H1 (cell line): ENCODE measurements around the gene SIPA1L2. TPM values are rescaled to one million over a fixed set of nuclear protein-coding genes. Genes with fewer than 3 reads are reported as not detected.

Experiments
- CTCF ChIA-PET: fragments of 300-600 bp; sonication (Branson Sonifier 250); formaldehyde crosslinking; loops from one replicate; lab custom pipeline; 2021; ENCODE audit not compliant: partially characterized antibody; lab: Charles Lee
- POLR2A ChIA-PET: fragments of 300-600 bp; sonication (Branson Sonifier 250); formaldehyde crosslinking; loops from one replicate; lab custom pipeline; 2021; ENCODE audit warnings: inconsistent platforms; ENCODE audit not compliant: partially characterized antibody; lab: Charles Lee
- DNase-seq, 2 experiments: peaks; one replicate each; pipeline versions ENCODE4 v3.0.0 to v3.0.0-alpha.2; 2010 to 2022; ENCODE audit warnings: low spot score in 2 of 2, low read depth in 1 of 2, mixed read lengths in 1 of 2
- FAIRE-seq: peaks from 2 replicates; lab custom pipeline; 2011; peaks lifted over from hg19 to GRCh38; lab: Jason Lieb, UNC
- H2AFZ ChIP-seq: 2 replicates; pipeline ENCODE4 v1.8.1; 2012; ENCODE audit warnings: low read length, inconsistent platforms
- H2AK5ac ChIP-seq: 2 replicates; pipeline ENCODE4 v1.6.1; 2013; ENCODE audit warnings: low read depth, low read length
- H2BK120ac ChIP-seq: replicated peaks from 2 replicates; pipeline ENCODE3; 2013; ENCODE audit warnings: low read depth, low read length, inconsistent platforms
- H2BK12ac ChIP-seq: 2 replicates; pipeline ENCODE4 v1.6.1; 2013; ENCODE audit warnings: low read depth, low read length
- H2BK15ac ChIP-seq: 2 replicates; pipeline ENCODE4 v1.6.1; 2013; ENCODE audit warnings: low read length
- H2BK20ac ChIP-seq: 2 replicates; pipeline ENCODE4 v1.6.1; 2013; ENCODE audit warnings: low read length
- H2BK5ac ChIP-seq: 2 replicates; pipeline ENCODE4 v1.6.1; 2013; ENCODE audit warnings: low read depth, low read length
- H3K14ac ChIP-seq: 2 replicates; pipeline ENCODE4 v1.6.1; 2013; ENCODE audit warnings: inconsistent platforms; ENCODE audit not compliant: insufficient read length
- H3K18ac ChIP-seq: 2 replicates; pipeline ENCODE4 v1.6.1; 2013; ENCODE audit warnings: low read length; ENCODE audit errors: extremely low read depth
- H3K23ac ChIP-seq: 2 replicates; pipeline ENCODE4 v1.6.1; 2013; ENCODE audit warnings: inconsistent platforms; ENCODE audit not compliant: insufficient read length
- H3K23me2 ChIP-seq: 2 replicates; pipeline ENCODE4 v1.6.1; 2013; ENCODE audit warnings: low read depth, low read length
- H3K27ac ChIP-seq: 2 replicates; pipeline ENCODE4 v1.6.1; 2011; ENCODE audit warnings: low read depth, low read length, inconsistent platforms
- H3K27me3 ChIP-seq, 4 experiments: replicated peaks in 1 of 4; 1 replicate in 1 of 4; 2 replicates in 3 of 4; pipeline versions ENCODE4 v1.6.1 to v1.8.1; 2011 to 2013; ENCODE audit warnings: low read length in 3 of 4, mild to moderate bottlenecking in 3 of 4, inconsistent platforms in 2 of 4, mixed read lengths in 2 of 4, moderate library complexity in 1 of 4; ENCODE audit not compliant: control insufficient read depth in 3 of 4, insufficient read depth in 3 of 4; ENCODE audit errors: extremely low read depth in 1 of 4
- H3K36me3 ChIP-seq, 4 experiments: 2 replicates each; pipeline versions ENCODE4 v1.6.1 to v1.8.1; 2011 to 2013; ENCODE audit warnings: mild to moderate bottlenecking in 4 of 4, low read length in 3 of 4, moderate library complexity in 2 of 4, control low read depth in 1 of 4, inconsistent platforms in 1 of 4; ENCODE audit not compliant: insufficient read depth in 4 of 4, control insufficient read depth in 2 of 4
- H3K4ac ChIP-seq: replicated peaks from 2 replicates; pipeline ENCODE3; 2013; ENCODE audit warnings: low read length, low read depth, mixed read lengths, inconsistent platforms; ENCODE audit not compliant: insufficient read length
- H3K4me1 ChIP-seq, 4 experiments: replicated peaks in 1 of 4; 1 replicate in 1 of 4; 2 replicates in 3 of 4; pipeline versions ENCODE4 v1.6.1 to v1.8.1; 2011 to 2013; ENCODE audit warnings: low read length in 3 of 4, inconsistent platforms in 2 of 4, mixed read lengths in 1 of 4; ENCODE audit not compliant: insufficient read depth in 4 of 4, control insufficient read depth in 3 of 4
- H3K4me2 ChIP-seq, 2 experiments: 2 replicates each; pipeline versions ENCODE4 v1.6.1 to v1.8.1; 2011 to 2013; ENCODE audit warnings: low read depth in 2 of 2, low read length in 2 of 2, control low read depth in 1 of 2, inconsistent platforms in 1 of 2, mild to moderate bottlenecking in 1 of 2; ENCODE audit not compliant: insufficient read depth in 1 of 2
- H3K4me3 ChIP-seq, 4 experiments: fragments of 200-600, 300-600 bp in 1 of 4; sonication (generic), shearing (Covaris generic), sonication (Bioruptor Twin) in 1 of 4; 2 replicates each; pipeline versions ENCODE4 v1.5.1 to v1.8.1; 2011 to 2016; ENCODE audit warnings: low read length in 4 of 4, low read depth in 3 of 4, control low read depth in 2 of 4, inconsistent platforms in 2 of 4, mild to moderate bottlenecking in 2 of 4, mixed read lengths in 1 of 4, moderate library complexity in 1 of 4; ENCODE audit not compliant: insufficient read depth in 2 of 4; ENCODE audit errors: extremely low read depth in 1 of 4
- H3K56ac ChIP-seq: replicated peaks from 2 replicates; pipeline ENCODE3; 2013; ENCODE audit warnings: low read depth, mild to moderate bottlenecking, mixed read lengths, low read length, inconsistent platforms; ENCODE audit not compliant: insufficient read length
- H3K79me1 ChIP-seq: 2 replicates; pipeline ENCODE4 v1.6.1; 2013; ENCODE audit warnings: low read depth, low read length, control low read depth
- H3K79me2 ChIP-seq, 2 experiments: 2 replicates each; pipeline versions ENCODE4 v1.6.1 to v1.8.1; 2012 to 2013; ENCODE audit warnings: low read length in 2 of 2, mild to moderate bottlenecking in 2 of 2, inconsistent platforms in 1 of 2; ENCODE audit not compliant: insufficient read depth in 2 of 2, control insufficient read depth in 1 of 2
- H3K9ac ChIP-seq, 4 experiments: replicated peaks in 1 of 4; 1 replicate in 1 of 4; 2 replicates in 3 of 4; pipeline versions ENCODE4 v1.6.1 to v1.8.1; 2011 to 2013; ENCODE audit warnings: low read depth in 3 of 4, low read length in 3 of 4, control low read depth in 2 of 4, mild to moderate bottlenecking in 2 of 4, moderate library complexity in 2 of 4, inconsistent platforms in 1 of 4; ENCODE audit errors: extremely low read depth in 1 of 4
- H3K9me3 ChIP-seq, 2 experiments: 2 replicates each; pipeline versions ENCODE4 v1.6.1 to v1.8.1; 2012 to 2013; ENCODE audit warnings: mild to moderate bottlenecking in 2 of 2, moderate library complexity in 2 of 2, control low read depth in 1 of 2, inconsistent platforms in 1 of 2, low read depth in 1 of 2, low read length in 1 of 2, mixed read lengths in 1 of 2; ENCODE audit not compliant: insufficient read depth in 2 of 2
- H4K20me1 ChIP-seq, 2 experiments: replicated peaks in 1 of 2; 2 replicates each; pipeline versions ENCODE3 to v1.8.1; 2011 to 2013; ENCODE audit warnings: inconsistent platforms in 2 of 2, low read length in 2 of 2, mild to moderate bottlenecking in 1 of 2; ENCODE audit not compliant: insufficient read depth in 2 of 2, control insufficient read depth in 1 of 2
- H4K5ac ChIP-seq: 2 replicates; pipeline ENCODE4 v1.6.1; 2013; ENCODE audit warnings: low read length, low read depth, mixed read lengths, inconsistent platforms; ENCODE audit not compliant: insufficient read length
- H4K8ac ChIP-seq: 2 replicates; pipeline ENCODE4 v1.8.0; 2013; ENCODE audit warnings: mild to moderate bottlenecking, moderate library complexity, low read length, inconsistent platforms; ENCODE audit not compliant: insufficient read depth; ENCODE audit errors: extremely low read depth
- H4K91ac ChIP-seq: replicated peaks from 2 replicates; pipeline ENCODE3; 2013; ENCODE audit warnings: low read length, mixed read lengths, inconsistent platforms; ENCODE audit not compliant: insufficient read length
- CHD2 ChIP-seq: IDR thresholded peaks from 2 replicates; pipeline ENCODE4 v1.6.1; 2012; ENCODE audit warnings: low read length, improper control_type of control experiment
- FOSL1 ChIP-seq: IDR thresholded peaks from 2 replicates; pipeline ENCODE4 v1.6.1; 2011; ENCODE audit warnings: mild to moderate bottlenecking, low read depth, low read length, moderate library complexity; ENCODE audit not compliant: insufficient read depth
- WGBS, 2 experiments: shearing (Covaris generic) in 1 of 2; methylation state at CpG; one replicate each; pipeline versions ENCODE4 v1.1.6 to v1.1.7; 2013 to 2015; ENCODE audit warnings: low lambda C conversion rate in 2 of 2, mixed read lengths in 2 of 2, inconsistent platforms in 1 of 2, low coverage in 1 of 2, missing lambda C conversion rate in 1 of 2; ENCODE audit not compliant: insufficient replicate concordance in 2 of 2, insufficient coverage in 1 of 2, insufficient read length in 1 of 2; ENCODE audit errors: extremely low coverage in 1 of 2, missing lambda C conversion rate in 1 of 2; 5-methylcytosine and 5-hydroxymethylcytosine counted together
- polyA plus RNA-seq, 7 experiments: library from polyadenylated mRNA; depleted of rRNA in 3 of 7; stranded (reverse) in 5 of 7; unstranded in 2 of 7; fragments of >200 nt in 5 of 7; fragments of 200-250 nt in 2 of 7; gene quantifications; 1 replicate in 5 of 7; 2 replicates in 1 of 7; 4 replicates in 1 of 7; pipeline versions ENCODE4 v1.2.1 to v1.2.3, GENCODE V29; 2011 to 2013; ENCODE audit warnings: missing spikeins in 2 of 7, mixed read lengths in 2 of 7
- total RNA-seq: library from RNA; stranded (reverse); fragmentation: NEBNext Ultra II Directional; extraction: Animal tissue kit (Norgen Biotek cat#: 25700); gene quantifications from 2 replicates; pipeline ENCODE4 v1.2.1, GENCODE V29; 2021
- TF ChIP-seq, protein P1 (sequence below): IDR thresholded peaks from 2 replicates; pipeline ENCODE4 v1.6.1; 2011; ENCODE audit warnings: low read depth, mild to moderate bottlenecking, low read length; ENCODE audit not compliant: insufficient read depth

SIPA1L2 gene
- total and polyA plus RNA-seq, 2 of the 8 experiments (the other 6 are each of a cell fraction or from before 2014, with no cell fraction given) = 7.7 to 13.2 TPM

DNA sequence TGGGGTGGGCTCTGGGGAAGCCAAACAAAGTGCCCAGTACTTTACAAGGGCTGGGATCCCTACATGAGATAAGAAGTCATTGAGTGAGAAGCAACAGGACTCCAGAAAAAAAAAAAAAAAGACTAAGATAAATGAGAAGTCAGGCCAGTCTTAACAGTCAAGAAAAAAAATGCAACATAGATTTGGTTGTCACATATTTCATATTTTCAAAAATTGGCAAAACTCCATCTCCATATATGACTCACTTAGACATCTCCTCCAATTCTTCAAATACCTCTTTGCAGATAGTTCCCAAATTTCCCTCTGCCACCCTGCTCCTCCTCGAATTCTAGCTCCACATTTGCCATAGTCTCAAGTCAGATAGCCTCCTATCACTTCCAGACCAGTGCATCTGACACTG, 20.9 kb upstream of the SIPA1L2 start:
- no peaks in the 10 kb centered on the region for H3K36me3 ChIP-seq
- no peak overlapping the region for H4K8ac ChIP-seq
- peaks cover 0 to 7% (median 0%) of the 10 kb centered on the region in 4 experiments; a peak in 1 of 7 replicates for H3K4me1 ChIP-seq
- H2BK12ac ChIP-seq = no peak overlapping the region
- H3K23ac ChIP-seq = no peak overlapping the region
- WGBS, 2 experiments = 100% methylated on average over 1 of the region's 1 CpG; no CpG with 5 or more reads in 1 of the 2 experiments
- ChIA-PET CTCF (interaction anchor here (1.4 kb wide), 1 partner anchor 16 kb away, joined by 3 read pairs; no protein-coding TSS in a partner anchor), POLR2A (no interaction called here)
- no peaks in the 10 kb centered on the region for H4K20me1 ChIP-seq
- no peak overlapping the region for H3K4ac ChIP-seq
- no peak for DNase-seq
- no peaks in the 10 kb centered on the region for H3K23me2 ChIP-seq
- H4K91ac ChIP-seq = no peak overlapping the region
- H3K79me2 ChIP-seq = no peaks in the 10 kb centered on the region
- H2BK5ac ChIP-seq = no peak overlapping the region
- no peak for FAIRE-seq
- H2AK5ac ChIP-seq = no peak overlapping the region
- no peak overlapping the region for H2BK120ac ChIP-seq
- H3K4me3 ChIP-seq = no peak overlapping the region
- TF ChIP-seq, protein P1, sequence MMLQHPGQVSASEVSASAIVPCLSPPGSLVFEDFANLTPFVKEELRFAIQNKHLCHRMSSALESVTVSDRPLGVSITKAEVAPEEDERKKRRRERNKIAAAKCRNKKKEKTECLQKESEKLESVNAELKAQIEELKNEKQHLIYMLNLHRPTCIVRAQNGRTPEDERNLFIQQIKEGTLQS = no peak
- TF ChIP-seq CHD2 (no peak), FOSL1 (no peak)
- no peak overlapping the region for H2AFZ ChIP-seq
- H3K18ac ChIP-seq = no peak overlapping the region
- no peaks in the 10 kb centered on the region for H3K9me3 ChIP-seq
- no peak overlapping the region for H2BK20ac ChIP-seq
- no peak overlapping the region for H3K27ac ChIP-seq
- no peak overlapping the region for H3K9ac ChIP-seq
- no peak overlapping the region for H3K4me2 ChIP-seq
- H3K14ac ChIP-seq = no peak overlapping the region
- no peak overlapping the region for H4K5ac ChIP-seq
- H3K27me3 ChIP-seq = no peaks in the 10 kb centered on the region
- no peak overlapping the region for H2BK15ac ChIP-seq
- H3K79me1 ChIP-seq = no peaks in the 10 kb centered on the region; the same call in 1 of the 2 replicates
- H3K56ac ChIP-seq = no peak overlapping the region
